Keratinocyte (primary cell): Measurements from ENCODE around the gene DIP2C. TPM values are rescaled to one million over a fixed set of nuclear protein-coding genes. Genes with fewer than 3 reads are reported as not detected.

Experiments used
- DNase-seq: peaks from one replicate; pipeline ENCODE4 v3.0.0-alpha.2; 2011; ENCODE audit warnings: low read depth, missing footprints, low spot score
- FAIRE-seq: peaks from 2 replicates; lab custom pipeline; 2011; peaks lifted over from hg19 to GRCh38; lab: Jason Lieb, UNC
- H2AFZ ChIP-seq: 2 replicates; pipeline ENCODE4 v1.6.0; 2012; ENCODE audit warnings: low read length, control low read depth, inconsistent platforms; ENCODE audit not compliant: control insufficient read depth
- H3K27ac ChIP-seq: 2 replicates; pipeline ENCODE4 v1.5.1; 2011; ENCODE audit warnings: low read length; ENCODE audit not compliant: control insufficient read depth, insufficient read depth
- H3K27me3 ChIP-seq: 3 replicates; pipeline ENCODE4 v1.6.0; 2011; ENCODE audit warnings: low read length; ENCODE audit not compliant: control insufficient read depth, insufficient read depth; ENCODE audit errors: extremely low read depth
- H3K36me3 ChIP-seq, 2 experiments: 2 replicates in 1 of 2; 3 replicates in 1 of 2; pipeline ENCODE4 v1.5.1; 2011; ENCODE audit warnings: low read length in 2 of 2, mild to moderate bottlenecking in 1 of 2; ENCODE audit not compliant: control insufficient read depth in 2 of 2, insufficient read depth in 2 of 2; ENCODE audit errors: extremely low read depth in 1 of 2
- H3K4me1 ChIP-seq: 3 replicates; pipeline ENCODE4 v1.5.1; 2011; ENCODE audit warnings: low read length; ENCODE audit not compliant: control insufficient read depth, insufficient read depth; ENCODE audit errors: extremely low read depth
- H3K4me2 ChIP-seq: 3 replicates; pipeline ENCODE4 v1.6.0; 2011; ENCODE audit warnings: low read depth, low read length; ENCODE audit not compliant: control insufficient read depth, insufficient read depth; ENCODE audit errors: extremely low read depth
- H3K4me3 ChIP-seq, 3 experiments: fragments of 200-600 bp in 1 of 3; sonication (generic) in 1 of 3; 2 replicates in 2 of 3; 3 replicates in 1 of 3; pipeline ENCODE4 v1.5.1; 2011 to 2016; ENCODE audit warnings: low read length in 3 of 3, mild to moderate bottlenecking in 3 of 3, control low read depth in 2 of 3, inconsistent platforms in 1 of 3, low read depth in 1 of 3, mixed read lengths in 1 of 3, mixed run types in 1 of 3, moderate library complexity in 1 of 3; ENCODE audit not compliant: control insufficient read depth in 2 of 3, insufficient read depth in 2 of 3; ENCODE audit errors: extremely low read depth in 1 of 3
- H3K79me2 ChIP-seq: 2 replicates; pipeline ENCODE4 v1.6.0; 2012; ENCODE audit warnings: low read length; ENCODE audit not compliant: control insufficient read depth, insufficient read depth
- H3K9ac ChIP-seq: 3 replicates; pipeline ENCODE4 v1.6.0; 2011; ENCODE audit warnings: low read length; ENCODE audit not compliant: control insufficient read depth, insufficient read depth; ENCODE audit errors: extremely low read depth
- H3K9me1 ChIP-seq: 3 replicates; pipeline ENCODE4 v1.6.0; 2011; ENCODE audit warnings: low read length; ENCODE audit not compliant: control insufficient read depth, insufficient read depth; ENCODE audit errors: extremely low read depth
- H3K9me3 ChIP-seq: 2 replicates; pipeline ENCODE4 v1.5.1; 2012; ENCODE audit warnings: low read depth, low read length; ENCODE audit not compliant: control insufficient read depth
- H4K20me1 ChIP-seq: 3 replicates; pipeline ENCODE4 v1.6.0; 2011; ENCODE audit warnings: low read length; ENCODE audit not compliant: control insufficient read depth, insufficient read depth; ENCODE audit errors: extremely low read depth
- CTCF ChIP-seq, 3 experiments: IDR thresholded peaks in 1 of 3; conservative IDR thresholded peaks in 1 of 3; optimal IDR thresholded peaks in 1 of 3; 2 replicates in 2 of 3; 3 replicates in 1 of 3; pipeline versions ENCODE3 to v1.5.1; 2011; ENCODE audit warnings: low read length in 3 of 3, mild to moderate bottlenecking in 3 of 3, moderate library complexity in 2 of 3, control low read depth in 1 of 3, inconsistent platforms in 1 of 3; ENCODE audit not compliant: insufficient read depth in 2 of 3; ENCODE audit errors: extremely low read depth in 1 of 3
- EZH2 ChIP-seq: IDR thresholded peaks from one replicate; pipeline ENCODE4 v1.6.1; 2012; ENCODE audit warnings: inconsistent platforms, mild to moderate bottlenecking, low read length, moderate library complexity
- dilution Hi-C: fragments of 300-500 bp; cut with MboI; formaldehyde crosslinking; loops from one replicate; pipeline ENCODE4 v1.7.0; 2020; ENCODE audit warnings: low sequenced_read_pairs; ENCODE audit not compliant: extremely low pct_ligation_motif_present
- polyA plus RNA-seq, 5 experiments: library from polyadenylated mRNA; depleted of rRNA in 3 of 5; stranded (reverse) in 3 of 5; stranded (forward) in 1 of 5; unstranded in 1 of 5; fragments of >200 nt; gene quantifications; 1 replicate in 1 of 5; 2 replicates in 3 of 5; 3 replicates in 1 of 5; pipeline versions ENCODE4 v1.2.1 to v1.2.3, GENCODE V29; 2011 to 2012; ENCODE audit warnings: missing spikeins in 2 of 5, low read depth in 1 of 5, low replicate concordance in 1 of 5

The DIP2C gene
- polyA plus RNA-seq, 1 donor (not counting 4 experiments of a cell fraction or from before 2014, with no cell fraction given) = 1.3 TPM

- TF ChIP-seq EZH2 = no peak
- TF ChIP-seq CTCF (optimal IDR thresholded peaks at IDR 0.05 in 1 of 3, IDR thresholded peaks at IDR 0.05 in 1 of 3, conservative IDR thresholded peaks at IDR 0.05 in 1 of 3; ENCODE audit: extremely low read depth in 1 of 3, insufficient read depth in 2 of 3, low read length in 3 of 3) = no peak
- dilution Hi-C loops = no loop called here
- DNase-seq (no peak), FAIRE-seq (no peak)
- no peak overlapping the region for H2AFZ ChIP-seq
- no peaks in the 10 kb centered on the region for H3K4me1 ChIP-seq
- no peaks in the 10 kb centered on the region for H3K36me3 ChIP-seq
- H3K27ac ChIP-seq = no peak overlapping the region
- H3K4me2 ChIP-seq = no peak overlapping the region
- no peaks in the 10 kb centered on the region for H3K9me1 ChIP-seq
- H4K20me1 ChIP-seq = no peaks in the 10 kb centered on the region
- H3K27me3 ChIP-seq = no peaks in the 10 kb centered on the region
- H3K4me3 ChIP-seq = no peak overlapping the region
- H3K9me3 ChIP-seq = no peaks in the 10 kb centered on the region
- no peaks in the 10 kb centered on the region for H3K79me2 ChIP-seq
- H3K9ac ChIP-seq = no peak overlapping the region
Observed at GRCh38 chr10:275680-276079, 413.8 kb downstream of the DIP2C start.

DNA sequence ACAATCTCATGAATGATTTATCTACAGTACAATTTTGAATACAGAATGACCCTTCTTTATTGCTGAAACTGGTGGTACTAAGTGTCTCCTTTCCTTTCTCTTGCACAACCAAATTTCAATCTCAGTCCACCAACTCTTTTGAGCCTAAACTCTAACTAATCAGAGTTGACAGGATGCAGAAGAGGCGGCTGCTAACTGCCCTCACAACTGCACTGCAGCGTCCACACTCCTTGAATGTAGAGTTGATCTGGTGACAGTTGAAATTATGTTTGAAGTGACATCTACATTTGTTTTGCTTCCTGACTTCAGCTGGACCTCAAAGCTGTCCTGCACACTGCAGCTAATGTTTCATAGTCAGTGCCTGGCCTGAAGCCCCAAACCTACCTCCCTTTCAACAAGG, 414.6 kb downstream of the DIP2C start:
- Histone ChIP-seq H3K36me3 (no peaks in the 10 kb centered on the region), H3K9ac (no peak overlapping the region), H3K79me2 (no peaks in the 10 kb centered on the region), H3K9me1 (no peaks in the 10 kb centered on the region), H3K4me1 (no peaks in the 10 kb centered on the region), H3K4me2 (no peak overlapping the region), H3K9me3 (no peaks in the 10 kb centered on the region), H3K4me3 (no peak overlapping the region), H4K20me1 (no peaks in the 10 kb centered on the region), H3K27ac (no peak overlapping the region), H2AFZ (no peak overlapping the region), H3K27me3 (no peaks in the 10 kb centered on the region)
- TF ChIP-seq EZH2 (no peak), CTCF (optimal IDR thresholded peaks at IDR 0.05 in 1 of 3, IDR thresholded peaks at IDR 0.05 in 1 of 3, conservative IDR thresholded peaks at IDR 0.05 in 1 of 3; ENCODE audit: extremely low read depth in 1 of 3, insufficient read depth in 2 of 3, low read length in 3 of 3) (no peak)
- DNase-seq (no peak), FAIRE-seq (no peak)
- dilution Hi-C loops = no loop called here
